Measurements from ENCODE around the gene FRMD4A.

Gene FRMD4A

DNA sequence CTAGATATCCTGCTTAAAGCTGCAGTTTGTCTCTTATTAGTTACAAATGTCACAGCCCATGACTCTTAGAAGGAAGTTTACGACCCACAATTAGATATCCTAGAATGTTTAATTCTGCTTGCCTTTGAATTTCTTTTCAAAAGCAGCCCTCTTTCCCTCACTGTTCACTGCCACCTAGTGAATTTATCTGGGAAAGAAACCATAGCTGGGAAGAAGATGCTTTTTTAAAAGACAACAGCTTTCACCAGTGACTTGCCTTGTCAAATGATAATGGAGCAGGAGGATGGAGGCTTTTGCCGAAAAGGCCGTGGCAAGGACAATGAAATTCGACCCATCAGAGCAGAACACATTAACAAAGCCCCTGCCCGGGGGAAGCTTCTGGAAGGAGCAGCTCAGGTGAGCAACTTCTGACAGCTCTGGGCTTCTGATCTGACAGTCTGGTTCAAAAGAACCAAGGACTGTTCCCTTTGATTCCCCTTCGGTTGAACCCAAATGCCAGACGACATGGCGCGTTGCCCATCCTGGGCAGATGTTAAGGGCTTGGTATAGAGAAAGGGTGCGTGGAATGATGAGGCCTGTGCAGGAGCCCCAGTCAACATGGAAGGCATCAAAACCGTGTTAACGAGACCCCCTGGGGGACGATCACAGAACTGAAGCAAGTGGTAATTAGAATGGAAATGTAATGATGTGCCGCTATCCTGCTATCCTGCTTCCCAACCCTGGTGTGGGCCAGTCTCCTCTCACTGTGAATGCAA, 236.8 kb downstream of the FRMD4A start:
- H3K9ac ChIP-seq (ENCODE audit: low read depth, low read length), result no peak overlapping the region

DNA sequence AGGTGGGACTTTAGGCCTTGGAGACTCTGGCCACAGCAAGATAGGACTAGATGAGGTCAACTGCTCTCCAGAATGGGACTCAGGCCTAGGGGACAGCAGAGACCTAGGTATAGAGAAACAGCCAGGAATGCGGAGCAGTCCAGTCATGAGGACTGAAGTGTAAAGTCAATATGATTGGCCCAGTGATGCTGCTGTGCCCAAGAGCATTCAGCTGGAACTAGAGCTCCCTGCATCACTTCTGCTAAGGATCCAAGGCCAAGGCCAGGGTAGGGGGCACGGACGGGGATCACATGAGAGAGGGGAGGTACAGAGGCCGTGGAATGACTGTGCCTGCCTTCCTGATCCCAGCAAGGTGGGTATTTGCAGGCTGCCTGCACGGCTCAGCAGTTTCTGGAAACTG, 237.9 kb downstream of the FRMD4A start:
- no peaks in the 10 kb centered on the region for H3K27me3 ChIP-seq (ENCODE audit: insufficient read depth, low read length)
- H3K4me1 ChIP-seq (ENCODE audit: insufficient read depth, low read length), result peaks cover 27% of the 10 kb centered on the region; the same call in 1 of the 2 replicates
- no peaks in the 10 kb centered on the region for H3K36me3 ChIP-seq (ENCODE audit: insufficient read depth, low read length)
- 81% methylated on average over 5 of the region's 5 CpGs for WGBS
- H3K4me3 ChIP-seq (ENCODE audit: low read length), result no peak overlapping the region
- no peaks in the 10 kb centered on the region for H3K9me3 ChIP-seq (ENCODE audit: insufficient read depth, low read depth, low read length)
- no peak overlapping the region for H3K27ac ChIP-seq (ENCODE audit: low read depth, low read length)
- no peak overlapping the region for H3K9ac ChIP-seq (ENCODE audit: low read depth, low read length)

More for the DNA sequence above, 236.8 kb downstream of the FRMD4A start:
- H3K27me3 ChIP-seq (ENCODE audit: insufficient read depth, low read length), result no peaks in the 10 kb centered on the region
- 25% methylated on average over 14 of the region's 14 CpGs for WGBS
- H3K9me3 ChIP-seq (ENCODE audit: insufficient read depth, low read depth, low read length), result no peaks in the 10 kb centered on the region
- H3K4me3 ChIP-seq (ENCODE audit: low read length), result no peak overlapping the region
- H3K4me1 ChIP-seq (ENCODE audit: insufficient read depth, low read length), result peaks cover 19% of the 10 kb centered on the region; the same call in 1 of the 2 replicates
- H3K27ac ChIP-seq (ENCODE audit: low read depth, low read length), result no peak overlapping the region
- H3K36me3 ChIP-seq (ENCODE audit: insufficient read depth, low read length), result no peaks in the 10 kb centered on the region

DNA sequence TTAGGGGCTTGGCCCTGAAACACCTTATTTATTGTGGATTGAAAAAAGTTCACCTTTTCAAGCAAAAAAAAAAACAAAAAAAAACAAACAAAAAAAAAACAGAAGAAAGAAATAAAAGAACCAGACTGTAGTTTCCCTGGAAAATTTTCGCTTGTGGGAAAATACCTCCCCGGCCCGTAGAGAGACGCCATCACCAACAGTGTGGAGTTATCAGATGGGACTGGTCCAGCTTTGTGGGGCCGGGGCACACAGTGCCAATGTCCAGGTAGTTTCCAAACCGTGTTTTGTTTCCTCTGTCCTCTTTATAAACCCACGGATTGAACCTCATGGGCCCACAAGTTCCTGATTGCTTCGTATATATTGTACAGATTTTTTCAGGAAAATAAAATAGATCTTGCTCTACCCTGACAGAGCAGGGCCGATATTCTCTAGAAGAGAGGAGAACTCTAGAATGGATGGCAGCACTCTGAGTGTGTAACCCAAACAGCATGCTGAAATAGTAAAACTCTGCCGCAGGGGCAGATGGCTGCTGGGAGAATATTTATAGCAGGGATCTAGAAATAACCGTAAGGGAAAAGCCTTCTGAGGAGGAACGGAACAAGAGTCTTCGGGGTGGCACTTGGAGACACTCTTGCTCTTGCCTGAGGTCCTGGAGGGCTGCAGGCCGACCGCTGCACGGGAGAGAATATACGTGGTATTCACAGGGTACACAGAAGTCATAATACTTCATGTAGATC, 241.0 kb downstream of the FRMD4A start:
- 90% methylated on average over 16 of the region's 17 CpGs for WGBS

DNA sequence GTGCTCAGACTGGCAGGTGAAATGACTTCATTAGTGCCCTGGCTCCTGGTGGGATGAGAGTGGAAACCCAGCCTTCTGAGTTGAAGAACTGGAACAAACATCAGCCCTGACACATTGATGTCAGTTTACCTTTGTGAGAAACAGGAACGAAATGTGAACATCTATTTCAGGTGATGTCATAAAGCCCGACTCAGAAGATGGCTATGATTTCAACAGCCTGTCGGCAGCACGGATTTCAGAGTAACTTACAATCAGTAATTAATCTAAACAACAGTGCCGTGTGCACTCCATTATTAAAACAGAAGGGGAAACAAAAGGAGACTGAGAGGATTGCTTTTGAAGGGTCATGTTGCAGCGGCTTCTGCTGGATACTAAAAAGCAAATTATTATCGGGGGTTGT, 243.2 kb downstream of the FRMD4A start:
- Histone ChIP-seq H3K9me3 (ENCODE audit: insufficient read depth, low read depth, low read length) (no peaks in the 10 kb centered on the region), H3K36me3 (ENCODE audit: insufficient read depth, low read length) (no peaks in the 10 kb centered on the region)

More for the DNA sequence above, 241.0 kb downstream of the FRMD4A start:
- Histone ChIP-seq H3K4me3 (ENCODE audit: low read length) (no peak overlapping the region), H3K9ac (ENCODE audit: low read depth, low read length) (no peak overlapping the region), H3K4me1 (ENCODE audit: insufficient read depth, low read length) (peaks cover 27% of the 10 kb centered on the region; the same call in 1 of the 2 replicates), H3K9me3 (ENCODE audit: insufficient read depth, low read depth, low read length) (no peaks in the 10 kb centered on the region), H3K36me3 (ENCODE audit: insufficient read depth, low read length) (no peaks in the 10 kb centered on the region), H3K27me3 (ENCODE audit: insufficient read depth, low read length) (no peaks in the 10 kb centered on the region), H3K27ac (ENCODE audit: low read depth, low read length) (no peak overlapping the region)

DNA sequence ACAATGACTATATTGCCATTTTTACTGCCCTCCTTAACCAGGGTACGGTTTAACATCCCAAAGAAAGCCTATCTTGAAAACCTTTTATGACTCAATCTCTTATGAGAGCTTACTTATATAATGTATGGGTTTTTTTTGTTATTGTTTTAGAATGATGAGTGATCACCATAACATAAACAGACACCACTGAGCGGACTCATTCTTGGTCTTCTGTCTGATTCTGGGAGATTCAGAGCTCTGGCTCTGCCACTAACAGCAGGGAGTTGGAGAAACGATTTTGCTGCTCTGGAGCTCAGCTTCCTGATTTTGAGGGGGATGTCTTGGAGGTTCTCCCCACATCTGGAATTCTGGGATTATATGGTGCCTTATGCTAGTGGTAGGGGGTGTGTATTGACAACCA, 244.1 kb downstream of the FRMD4A start:
- H3K27ac ChIP-seq (ENCODE audit: low read depth, low read length), result no peak overlapping the region
- H3K9ac ChIP-seq (ENCODE audit: low read depth, low read length), result no peak overlapping the region
- H3K4me1 ChIP-seq (ENCODE audit: insufficient read depth, low read length), result peaks cover 13% of the 10 kb centered on the region; the same call in 1 of the 2 replicates
- no peak overlapping the region for H3K4me3 ChIP-seq (ENCODE audit: low read length)
- H3K36me3 ChIP-seq (ENCODE audit: insufficient read depth, low read length), result no peaks in the 10 kb centered on the region
- 93% methylated on average over 3 of the region's 3 CpGs for WGBS
- no peaks in the 10 kb centered on the region for H3K9me3 ChIP-seq (ENCODE audit: insufficient read depth, low read depth, low read length)
- no peaks in the 10 kb centered on the region for H3K27me3 ChIP-seq (ENCODE audit: insufficient read depth, low read length)

More for the DNA sequence above, 243.2 kb downstream of the FRMD4A start:
- peaks cover 13% of the 10 kb centered on the region; the same call in 1 of the 2 replicates for H3K4me1 ChIP-seq (ENCODE audit: insufficient read depth, low read length)
- H3K4me3 ChIP-seq (ENCODE audit: low read length), result no peak overlapping the region
- no peaks in the 10 kb centered on the region for H3K27me3 ChIP-seq (ENCODE audit: insufficient read depth, low read length)
- no peak overlapping the region for H3K9ac ChIP-seq (ENCODE audit: low read depth, low read length)
- no peak overlapping the region for H3K27ac ChIP-seq (ENCODE audit: low read depth, low read length)
- WGBS, result 85% methylated on average over 7 of the region's 7 CpGs

DNA sequence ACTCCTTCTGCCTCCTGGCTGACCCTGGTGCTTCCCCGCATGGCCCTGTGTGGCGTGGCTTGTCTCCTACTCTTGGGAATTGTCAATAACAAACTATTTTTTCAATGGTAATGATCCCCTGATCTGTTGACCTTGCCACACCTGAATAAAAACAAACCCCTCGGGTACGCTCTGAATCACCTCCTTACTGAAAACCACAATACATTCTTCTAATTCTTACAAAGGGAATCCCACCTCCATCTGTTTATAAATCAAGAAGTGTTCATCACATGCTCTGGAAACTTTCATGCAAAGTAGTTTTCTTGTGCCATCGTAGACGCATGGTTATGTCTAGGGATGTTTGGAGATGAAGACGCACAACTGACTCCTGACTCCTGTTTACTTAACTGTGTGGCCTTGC, 245.8 kb downstream of the FRMD4A start:
- H3K36me3 ChIP-seq (ENCODE audit: insufficient read depth, low read length), result no peaks in the 10 kb centered on the region
- 95% methylated on average over 7 of the region's 7 CpGs for WGBS
- no peak overlapping the region for H3K4me3 ChIP-seq (ENCODE audit: low read length)
- H3K9ac ChIP-seq (ENCODE audit: low read depth, low read length), result no peak overlapping the region
- no peaks in the 10 kb centered on the region for H3K27me3 ChIP-seq (ENCODE audit: insufficient read depth, low read length)
- H3K27ac ChIP-seq (ENCODE audit: low read depth, low read length), result no peak overlapping the region
- peaks cover 13% of the 10 kb centered on the region; the same call in 1 of the 2 replicates for H3K4me1 ChIP-seq (ENCODE audit: insufficient read depth, low read length)
- H3K9me3 ChIP-seq (ENCODE audit: insufficient read depth, low read depth, low read length), result no peaks in the 10 kb centered on the region

DNA sequence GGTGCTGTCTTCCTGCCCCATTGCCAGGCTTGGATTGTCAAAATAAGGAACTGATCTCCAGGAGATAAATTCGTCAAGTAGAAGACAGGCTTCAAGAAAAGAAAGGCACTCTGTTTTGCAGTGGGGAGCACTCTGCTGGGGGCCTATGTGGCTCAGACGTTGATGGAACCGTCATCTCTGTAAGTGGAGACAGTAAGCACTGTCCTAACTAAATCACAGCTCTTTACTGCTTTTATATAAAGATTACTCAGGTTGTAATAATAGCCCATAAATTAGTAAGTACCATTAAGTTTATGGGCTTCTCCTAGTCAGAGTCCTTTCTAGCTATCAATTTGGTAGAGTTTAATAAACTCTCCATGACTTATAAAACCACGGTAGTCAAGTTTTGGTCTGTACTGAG, 249.9 kb downstream of the FRMD4A start:
- Histone ChIP-seq H3K4me1 (ENCODE audit: insufficient read depth, low read length) (no peaks in the 10 kb centered on the region), H3K9ac (ENCODE audit: low read depth, low read length) (no peak overlapping the region), H3K27me3 (ENCODE audit: insufficient read depth, low read length) (no peaks in the 10 kb centered on the region), H3K27ac (ENCODE audit: low read depth, low read length) (no peak overlapping the region), H3K36me3 (ENCODE audit: insufficient read depth, low read length) (no peaks in the 10 kb centered on the region), H3K4me3 (ENCODE audit: low read length) (no peak overlapping the region), H3K9me3 (ENCODE audit: insufficient read depth, low read depth, low read length) (no peaks in the 10 kb centered on the region)
- WGBS, result 81% methylated on average over 4 of the region's 4 CpGs

DNA sequence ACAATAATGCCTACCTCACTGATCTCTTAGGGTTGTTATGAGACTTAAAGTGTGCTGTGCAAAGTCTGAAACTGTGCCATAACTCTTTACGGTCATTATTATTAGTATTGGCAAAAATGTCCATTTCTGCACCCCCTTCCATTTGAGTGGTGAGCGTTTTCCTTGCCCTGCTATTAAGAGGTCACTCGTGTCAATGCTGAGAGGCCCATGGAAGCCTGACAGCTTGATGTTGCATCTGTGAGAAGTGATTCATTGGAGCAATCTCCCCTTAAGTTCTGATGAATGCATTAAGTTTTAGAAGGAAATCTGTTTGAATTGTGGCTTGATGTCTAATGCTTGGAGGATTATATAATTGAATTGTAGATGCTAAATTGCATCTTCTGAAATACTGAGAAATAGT, 253.3 kb downstream of the FRMD4A start:
- WGBS, result 78% methylated on average over 3 of the region's 3 CpGs
- Histone ChIP-seq H3K4me1 (ENCODE audit: insufficient read depth, low read length) (no peaks in the 10 kb centered on the region), H3K36me3 (ENCODE audit: insufficient read depth, low read length) (no peaks in the 10 kb centered on the region), H3K27ac (ENCODE audit: low read depth, low read length) (no peak overlapping the region), H3K4me3 (ENCODE audit: low read length) (no peak overlapping the region), H3K9me3 (ENCODE audit: insufficient read depth, low read depth, low read length) (no peaks in the 10 kb centered on the region), H3K27me3 (ENCODE audit: insufficient read depth, low read length) (no peaks in the 10 kb centered on the region), H3K9ac (ENCODE audit: low read depth, low read length) (no peak overlapping the region)

DNA sequence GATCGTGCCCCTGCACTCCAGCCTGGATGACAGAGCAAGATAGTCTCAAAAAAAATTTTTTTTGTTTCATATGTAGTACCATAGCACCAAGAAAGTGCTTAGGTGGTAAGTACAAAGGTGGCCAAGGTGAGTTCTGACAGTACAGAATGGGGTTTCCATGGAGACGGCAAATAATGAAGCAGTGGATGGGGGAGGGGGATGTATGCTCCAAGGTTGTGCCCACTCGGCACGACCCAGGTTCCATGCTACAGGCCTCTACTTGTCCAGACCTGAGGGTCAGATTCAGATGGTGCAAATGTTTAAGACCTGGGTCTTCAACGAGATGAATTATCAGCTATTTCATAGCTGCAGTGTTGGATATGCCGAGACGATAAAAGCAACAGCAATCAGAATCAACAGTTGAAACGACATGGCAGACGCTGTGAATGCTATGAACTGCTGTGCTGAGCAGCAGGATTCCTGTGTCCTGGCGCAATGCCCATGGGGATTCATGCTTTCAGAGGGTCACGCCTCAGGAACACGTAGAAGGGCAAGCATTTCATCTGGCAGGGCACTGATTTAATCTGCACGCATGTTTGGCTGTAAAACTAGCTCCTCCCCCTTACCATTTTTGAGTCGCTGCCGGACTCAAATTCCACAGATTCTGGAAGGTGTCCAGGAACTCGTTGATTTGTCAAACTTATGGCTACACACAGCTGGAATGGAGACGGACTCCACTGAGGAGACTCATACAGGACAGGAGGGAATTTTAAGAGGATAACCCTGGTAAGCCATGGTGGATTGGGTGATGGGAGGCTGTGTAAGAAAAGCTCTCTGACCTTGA, 256.5 kb downstream of the FRMD4A start:
- Histone ChIP-seq H3K4me3 (ENCODE audit: low read length) (no peak overlapping the region), H3K27me3 (ENCODE audit: insufficient read depth, low read length) (no peaks in the 10 kb centered on the region), H3K9me3 (ENCODE audit: insufficient read depth, low read depth, low read length) (no peaks in the 10 kb centered on the region), H3K4me1 (ENCODE audit: insufficient read depth, low read length) (no peaks in the 10 kb centered on the region), H3K27ac (ENCODE audit: low read depth, low read length) (no peak overlapping the region), H3K9ac (ENCODE audit: low read depth, low read length) (no peak overlapping the region), H3K36me3 (ENCODE audit: insufficient read depth, low read length) (no peaks in the 10 kb centered on the region)
- WGBS, result 92% methylated on average over 17 of the region's 17 CpGs

DNA sequence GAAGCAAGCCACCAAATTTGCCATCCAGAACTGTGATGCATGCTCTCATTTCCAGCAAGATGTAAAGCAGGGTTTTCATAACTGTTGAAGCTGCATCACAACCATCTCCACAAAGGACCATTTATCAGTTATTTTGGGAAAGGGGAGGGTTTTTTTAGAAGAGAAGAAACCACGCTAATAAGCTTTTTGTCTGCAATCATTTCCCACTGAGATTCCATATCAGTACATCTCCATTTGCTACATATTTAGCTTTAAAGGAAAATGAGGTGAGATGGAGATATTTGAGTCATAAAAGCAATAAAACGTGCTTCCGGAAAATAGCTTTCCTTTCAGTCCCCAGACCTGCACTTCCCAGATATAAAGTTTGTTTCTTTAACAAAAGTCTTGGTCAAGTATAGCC, 258.2 kb downstream of the FRMD4A start:
- Histone ChIP-seq H3K27ac (ENCODE audit: low read depth, low read length) (no peak overlapping the region), H3K9ac (ENCODE audit: low read depth, low read length) (no peak overlapping the region), H3K4me3 (ENCODE audit: low read length) (no peak overlapping the region), H3K36me3 (ENCODE audit: insufficient read depth, low read length) (no peaks in the 10 kb centered on the region), H3K27me3 (ENCODE audit: insufficient read depth, low read length) (no peaks in the 10 kb centered on the region), H3K4me1 (ENCODE audit: insufficient read depth, low read length) (no peaks in the 10 kb centered on the region), H3K9me3 (ENCODE audit: insufficient read depth, low read depth, low read length) (no peaks in the 10 kb centered on the region)
- WGBS, result no CpG with 5 or more reads among the region's 3 CpGs

DNA sequence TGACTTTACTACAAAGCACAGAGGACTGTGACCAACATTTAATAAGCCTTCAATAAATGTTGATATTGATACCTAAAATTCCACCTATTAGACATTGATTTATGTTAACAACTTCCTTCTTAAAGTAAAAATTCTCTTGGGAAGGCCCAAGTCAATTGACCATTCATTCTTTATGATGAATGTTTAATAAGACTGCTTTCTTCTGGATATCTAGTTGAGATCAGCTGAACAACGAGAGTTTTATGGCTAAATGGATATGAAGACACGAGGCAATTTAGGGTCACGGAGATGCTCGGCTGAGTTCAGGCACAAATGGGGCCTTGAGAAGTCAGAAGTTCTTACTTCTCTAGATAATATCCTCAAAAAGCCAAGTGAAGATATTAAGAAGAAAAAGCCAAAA, 258.8 kb downstream of the FRMD4A start:
- Histone ChIP-seq H3K9ac (ENCODE audit: low read depth, low read length) (no peak overlapping the region), H3K36me3 (ENCODE audit: insufficient read depth, low read length) (no peaks in the 10 kb centered on the region), H3K27me3 (ENCODE audit: insufficient read depth, low read length) (no peaks in the 10 kb centered on the region), H3K4me3 (ENCODE audit: low read length) (no peak overlapping the region), H3K27ac (ENCODE audit: low read depth, low read length) (no peak overlapping the region), H3K4me1 (ENCODE audit: insufficient read depth, low read length) (no peaks in the 10 kb centered on the region), H3K9me3 (ENCODE audit: insufficient read depth, low read depth, low read length) (no peaks in the 10 kb centered on the region)
- WGBS, result 95% methylated on average over 4 of the region's 4 CpGs

All from HUES64 (cell line).